Measurements from ENCODE around the gene CDC42BPG. TPM values are rescaled to one million over a fixed set of nuclear protein-coding genes. Genes with fewer than 3 reads are reported as not detected.

Gene CDC42BPG
- total RNA-seq, 2 donors from 2014 or later, result 17.2 to 24.0 TPM

GRCh38 chr11:64872790-64873488, 28.5 kb upstream of the CDC42BPG start:
- no peak for TF ChIP-seq CTCF (IDR thresholded peaks at IDR 0.05)
- no peak for TF ChIP-seq POLR2AphosphoS5 (IDR thresholded peaks at IDR 0.05)
- no peak for TF ChIP-seq POLR2A (IDR thresholded peaks at IDR 0.05)
- no peak for DNase-seq (ENCODE audit: low spot score)
- no peak overlapping the region for H3K27ac ChIP-seq
- peaks cover 3% of the 10 kb centered on the region for H3K4me1 ChIP-seq (replicated peaks)
- H3K27me3 ChIP-seq (replicated peaks; ENCODE audit: insufficient read depth), result no peaks in the 10 kb centered on the region
- no peaks in the 10 kb centered on the region for H3K9me3 ChIP-seq
- WGBS, result 78% methylated on average over 8 of the region's 8 CpGs
- H3K36me3 ChIP-seq, result no peaks in the 10 kb centered on the region
- H3K4me3 ChIP-seq, result no peak overlapping the region
- intact Hi-C loops (cut with DNase I), result no loop called here

- intact Hi-C loops (cut with DNase I), result no loop called here
- no peaks in the 10 kb centered on the region for H3K9me3 ChIP-seq
- no peak for TF ChIP-seq CTCF (IDR thresholded peaks at IDR 0.05)
- no peak for TF ChIP-seq POLR2AphosphoS5 (IDR thresholded peaks at IDR 0.05)
- TF ChIP-seq POLR2A (IDR thresholded peaks at IDR 0.05), result no peak
- 74% methylated on average over 3 of the region's 3 CpGs for WGBS
- H3K4me1 ChIP-seq (replicated peaks), result no peaks in the 10 kb centered on the region
- H3K36me3 ChIP-seq, result no peaks in the 10 kb centered on the region
- H3K27me3 ChIP-seq (replicated peaks; ENCODE audit: insufficient read depth), result no peaks in the 10 kb centered on the region
- H3K27ac ChIP-seq, result no peak overlapping the region
- DNase-seq (ENCODE audit: low spot score), result no peak
- no peak overlapping the region for H3K4me3 ChIP-seq
Measured at GRCh38 chr11:64871492-64871891, 27.0 kb upstream of the CDC42BPG start.

GRCh38 chr11:64870893-64871466, 26.5 kb upstream of the CDC42BPG start:
- Histone ChIP-seq H3K27ac (peak overlapping the region; percentile 52 to 57), H3K4me3 (no peak overlapping the region), H3K36me3 (no peaks in the 10 kb centered on the region), H3K27me3 (replicated peaks; ENCODE audit: insufficient read depth) (no peaks in the 10 kb centered on the region), H3K9me3 (no peaks in the 10 kb centered on the region), H3K4me1 (replicated peaks) (no peaks in the 10 kb centered on the region)
- DNase-seq (ENCODE audit: low spot score), result no peak
- WGBS, result 69% methylated on average over 20 of the region's 20 CpGs
- intact Hi-C loops (cut with DNase I), result no loop called here
- no peak for TF ChIP-seq POLR2A (IDR thresholded peaks at IDR 0.05)
- TF ChIP-seq POLR2AphosphoS5 (IDR thresholded peaks at IDR 0.05), result no peak
- TF ChIP-seq CTCF (IDR thresholded peaks at IDR 0.05), result no peak

- TF ChIP-seq POLR2AphosphoS5 (IDR thresholded peaks at IDR 0.05) (no peak), POLR2A (IDR thresholded peaks at IDR 0.05) (no peak), CTCF (IDR thresholded peaks at IDR 0.05) (no peak)
- intact Hi-C loops (cut with DNase I), result no loop called here
- WGBS, result 57% methylated on average over 19 of the region's 19 CpGs
- DNase-seq (ENCODE audit: low spot score), result no peak
- Histone ChIP-seq H3K4me3 (no peak overlapping the region), H3K4me1 (replicated peaks) (peaks cover 1% of the 10 kb centered on the region), H3K27me3 (replicated peaks; ENCODE audit: insufficient read depth) (no peaks in the 10 kb centered on the region), H3K27ac (peak overlapping the region; percentile 52 to 57), H3K36me3 (no peaks in the 10 kb centered on the region), H3K9me3 (no peaks in the 10 kb centered on the region)
Measured at GRCh38 chr11:64870176-64870892, 25.9 kb upstream of the CDC42BPG start.
